ENCODE results near the gene APBA1.

APBA1 gene

GRCh38 chr9:69502671-69503301 is 169.4 kb downstream of the APBA1 start:
- TF ChIP-seq POLR2A (IDR thresholded peaks at IDR 0.05; ENCODE audit: low read depth, low read length) = no peak
- no peak for TF ChIP-seq POLR2AphosphoS5 (IDR thresholded peaks at IDR 0.05; ENCODE audit: low read depth, low read length)
- TF ChIP-seq TAF1 (IDR thresholded peaks at IDR 0.05; ENCODE audit: borderline replicate concordance, low read depth, low read length) = no peak
- FAIRE-seq (no peak), DNase-seq (ENCODE audit: insufficient read length) (no peak)

DNA sequence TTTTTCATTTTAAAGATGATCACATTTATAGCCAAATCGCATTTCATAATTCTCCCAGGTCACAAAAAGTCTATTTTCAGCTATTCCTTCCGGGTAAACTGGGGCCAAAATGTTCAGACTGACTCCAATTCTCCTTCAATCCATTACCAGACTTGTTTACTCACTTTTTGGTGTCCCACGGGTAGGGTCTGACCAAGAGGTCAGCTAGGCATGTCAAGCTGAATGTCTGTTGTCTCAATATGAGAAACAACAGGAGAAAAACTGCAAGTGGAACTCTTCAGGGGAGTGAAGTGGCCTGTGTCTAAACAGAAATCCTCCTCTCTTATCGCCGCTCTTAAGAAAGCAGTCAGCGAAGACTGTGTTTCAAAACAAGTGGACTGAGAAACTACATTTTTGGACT is 171.3 kb downstream of the APBA1 start:
- no peak for TF ChIP-seq TAF1 (IDR thresholded peaks at IDR 0.05; ENCODE audit: borderline replicate concordance, low read depth, low read length)
- no peak for TF ChIP-seq POLR2A (IDR thresholded peaks at IDR 0.05; ENCODE audit: low read depth, low read length)
- no peak for TF ChIP-seq POLR2AphosphoS5 (IDR thresholded peaks at IDR 0.05; ENCODE audit: low read depth, low read length)
- no peak for FAIRE-seq
- DNase-seq (ENCODE audit: insufficient read length) = no peak

DNA sequence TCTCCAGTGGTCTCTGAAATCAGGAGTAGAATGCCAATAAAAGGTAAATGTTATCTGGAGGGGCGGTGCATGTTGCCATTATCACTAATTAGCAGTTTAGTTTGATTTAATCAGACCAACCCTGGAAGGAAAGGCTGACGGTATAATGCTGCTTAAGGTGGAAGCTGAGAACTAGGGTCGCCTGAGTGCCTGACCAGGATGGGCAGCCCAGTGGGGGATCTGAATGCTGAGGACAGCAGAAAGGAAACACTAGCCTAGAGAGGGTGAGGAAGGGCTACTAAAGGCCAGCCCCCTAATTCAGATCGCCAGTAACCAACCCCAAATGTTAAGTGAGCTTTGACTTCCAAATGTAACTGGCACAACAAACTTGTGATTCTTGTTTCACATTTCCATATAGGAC is 172.2 kb downstream of the APBA1 start:
- TF ChIP-seq TAF1 (IDR thresholded peaks at IDR 0.05; ENCODE audit: borderline replicate concordance, low read depth, low read length) = no peak
- no peak for TF ChIP-seq POLR2AphosphoS5 (IDR thresholded peaks at IDR 0.05; ENCODE audit: low read depth, low read length)
- no peak for TF ChIP-seq POLR2A (IDR thresholded peaks at IDR 0.05; ENCODE audit: low read depth, low read length)
- FAIRE-seq = no peak
- no peak for DNase-seq (ENCODE audit: insufficient read length)

DNA sequence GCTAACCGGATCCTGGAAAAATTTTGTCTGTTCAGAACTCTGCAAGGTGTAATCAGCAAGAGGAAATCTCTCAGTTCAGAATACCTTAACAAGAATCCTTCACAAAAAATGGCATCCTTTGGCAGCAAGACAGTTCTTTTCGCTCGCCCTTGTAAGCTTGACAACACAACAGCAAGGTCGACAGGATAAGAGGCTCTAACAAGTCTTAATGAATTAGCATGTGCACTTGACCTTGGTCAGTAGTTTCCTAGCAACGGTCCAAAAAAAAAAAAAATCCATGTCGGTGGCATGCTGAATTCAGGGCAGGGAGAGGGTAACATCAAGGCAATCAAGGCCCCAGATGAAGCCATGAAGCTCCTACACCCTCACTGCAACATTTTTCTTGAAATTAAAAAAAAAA is 172.8 kb downstream of the APBA1 start:
- DNase-seq (ENCODE audit: insufficient read length) (no peak), FAIRE-seq (no peak)
- TF ChIP-seq POLR2AphosphoS5 (IDR thresholded peaks at IDR 0.05; ENCODE audit: low read depth, low read length) (no peak), TAF1 (IDR thresholded peaks at IDR 0.05; ENCODE audit: borderline replicate concordance, low read depth, low read length) (no peak), POLR2A (IDR thresholded peaks at IDR 0.05; ENCODE audit: low read depth, low read length) (no peak)

- FAIRE-seq (no peak), DNase-seq (ENCODE audit: insufficient read length) (no peak)
- TF ChIP-seq POLR2AphosphoS5 (IDR thresholded peaks at IDR 0.05; ENCODE audit: low read depth, low read length) (no peak), TAF1 (IDR thresholded peaks at IDR 0.05; ENCODE audit: borderline replicate concordance, low read depth, low read length) (no peak), POLR2A (IDR thresholded peaks at IDR 0.05; ENCODE audit: low read depth, low read length) (no peak)
Observed at GRCh38 chr9:69498470-69498869, 173.7 kb downstream of the APBA1 start.

DNA sequence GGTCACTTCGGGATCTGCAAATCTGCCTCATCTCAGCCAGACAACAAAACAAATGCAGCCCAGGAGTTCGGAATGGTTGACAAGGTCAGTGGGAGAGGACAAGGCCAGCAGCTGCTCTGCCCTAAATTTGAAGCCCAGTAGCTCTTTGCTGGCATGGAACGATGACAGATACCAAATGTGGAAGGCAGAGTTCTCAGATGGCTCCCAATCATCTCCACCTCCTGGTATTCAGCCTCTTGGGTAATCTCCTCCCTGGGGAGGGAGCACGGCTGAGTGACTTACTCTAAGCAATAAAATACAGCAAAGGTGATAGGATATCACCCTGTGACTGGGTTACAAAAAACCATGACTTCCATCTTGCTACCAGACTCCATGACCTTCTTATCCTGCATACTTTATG is 174.4 kb downstream of the APBA1 start:
- TF ChIP-seq POLR2A (IDR thresholded peaks at IDR 0.05; ENCODE audit: low read depth, low read length) (no peak), POLR2AphosphoS5 (IDR thresholded peaks at IDR 0.05; ENCODE audit: low read depth, low read length) (no peak), TAF1 (IDR thresholded peaks at IDR 0.05; ENCODE audit: borderline replicate concordance, low read depth, low read length) (no peak)
- DNase-seq (ENCODE audit: insufficient read length) (no peak), FAIRE-seq (no peak)

- TF ChIP-seq TAF1 (IDR thresholded peaks at IDR 0.05; ENCODE audit: borderline replicate concordance, low read depth, low read length) (no peak), POLR2AphosphoS5 (IDR thresholded peaks at IDR 0.05; ENCODE audit: low read depth, low read length) (no peak), POLR2A (IDR thresholded peaks at IDR 0.05; ENCODE audit: low read depth, low read length) (no peak)
- FAIRE-seq (no peak), DNase-seq (ENCODE audit: insufficient read length) (no peak)
Observed at GRCh38 chr9:69496846-69497450, 175.2 kb downstream of the APBA1 start.

GRCh38 chr9:69495296-69495695 is 176.9 kb downstream of the APBA1 start:
- no peak for FAIRE-seq
- TF ChIP-seq TAF1 (IDR thresholded peaks at IDR 0.05; ENCODE audit: borderline replicate concordance, low read depth, low read length) (no peak), POLR2AphosphoS5 (IDR thresholded peaks at IDR 0.05; ENCODE audit: low read depth, low read length) (no peak), POLR2A (IDR thresholded peaks at IDR 0.05; ENCODE audit: low read depth, low read length) (no peak)
- no peak for DNase-seq (ENCODE audit: insufficient read length)

DNA sequence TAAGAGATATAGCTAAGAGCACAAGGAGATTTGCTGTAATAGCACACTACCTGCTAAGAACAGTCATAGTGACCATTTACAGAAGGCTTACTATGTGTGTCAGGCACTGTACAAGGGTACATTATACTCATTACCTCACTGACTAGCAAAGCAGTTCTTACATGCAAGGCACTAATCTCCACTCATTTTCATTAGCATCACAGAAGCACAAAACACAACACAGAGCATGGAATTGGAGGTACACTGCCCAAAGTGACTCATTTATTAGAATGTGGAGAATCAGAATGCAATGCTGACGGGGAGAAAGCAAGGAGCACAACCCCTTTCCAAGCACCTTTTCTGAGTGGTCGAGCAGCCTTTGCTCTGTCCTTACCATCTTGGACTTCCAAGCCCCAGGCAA is 177.4 kb downstream of the APBA1 start:
- DNase-seq (ENCODE audit: insufficient read length) = no peak
- TF ChIP-seq POLR2A (IDR thresholded peaks at IDR 0.05; ENCODE audit: low read depth, low read length) = no peak
- TF ChIP-seq POLR2AphosphoS5 (IDR thresholded peaks at IDR 0.05; ENCODE audit: low read depth, low read length) = no peak
- TF ChIP-seq TAF1 (IDR thresholded peaks at IDR 0.05; ENCODE audit: borderline replicate concordance, low read depth, low read length) = no peak
- no peak for FAIRE-seq

- FAIRE-seq = no peak
- TF ChIP-seq POLR2A (IDR thresholded peaks at IDR 0.05; ENCODE audit: low read depth, low read length) (no peak), TAF1 (IDR thresholded peaks at IDR 0.05; ENCODE audit: borderline replicate concordance, low read depth, low read length) (no peak), POLR2AphosphoS5 (IDR thresholded peaks at IDR 0.05; ENCODE audit: low read depth, low read length) (no peak)
- DNase-seq (ENCODE audit: insufficient read length) = no peak
Observed at GRCh38 chr9:69494208-69494607, 178.0 kb downstream of the APBA1 start.

GRCh38 chr9:69486498-69486897 is 185.7 kb downstream of the APBA1 start:
- no peak for DNase-seq (ENCODE audit: insufficient read length)
- no peak for TF ChIP-seq TAF1 (IDR thresholded peaks at IDR 0.05; ENCODE audit: borderline replicate concordance, low read depth, low read length)
- TF ChIP-seq POLR2A (IDR thresholded peaks at IDR 0.05; ENCODE audit: low read depth, low read length) = no peak
- TF ChIP-seq POLR2AphosphoS5 (IDR thresholded peaks at IDR 0.05; ENCODE audit: low read depth, low read length) = no peak
- FAIRE-seq = no peak

- TF ChIP-seq POLR2A (IDR thresholded peaks at IDR 0.05; ENCODE audit: low read depth, low read length) (no peak), TAF1 (IDR thresholded peaks at IDR 0.05; ENCODE audit: borderline replicate concordance, low read depth, low read length) (no peak), POLR2AphosphoS5 (IDR thresholded peaks at IDR 0.05; ENCODE audit: low read depth, low read length) (no peak)
- FAIRE-seq (no peak), DNase-seq (ENCODE audit: insufficient read length) (no peak)
Observed at GRCh38 chr9:69485466-69485865, 186.7 kb downstream of the APBA1 start.
